GM12878 (cell line): ENCODE measurements around the gene CXCL1. TPM values are rescaled to one million over a fixed set of nuclear protein-coding genes. Genes with fewer than 3 reads are reported as not detected.

Experiments
- ATAC-seq: fragments of 200-7000 bp; cut with Tn5 transposase; 3 replicates; pipeline ENCODE4 v1.9.1; 2020; ENCODE audit warnings: mild to moderate bottlenecking, moderate library complexity
- BruUV-seq: library from RNA; stranded (reverse); fragments of 400-500 nt; replicated peaks from 2 replicates; lab custom pipeline; 2021; lab: Mats Ljungman, UMichigan
- CTCF ChIA-PET: fragments of 300-600 bp; sonication (Branson Sonifier 250); formaldehyde crosslinking; extraction: SDS; loops from one replicate; lab custom pipeline; 2021; ENCODE audit warnings: inconsistent platforms; lab: Yijun Ruan, JAX
- POLR2A ChIA-PET: fragments of 350-600 bp; formaldehyde crosslinking; extraction: SDS; loops from one replicate; lab custom pipeline; 2021; ENCODE audit warnings: inconsistent platforms; lab: Charles Lee
- RAD21 ChIA-PET: fragments of 300-600 bp; sonication (Branson Sonifier 250); formaldehyde crosslinking; loops from one replicate; lab custom pipeline; 2023; ENCODE audit warnings: antibody characterized with exemption; ENCODE audit not compliant: unreplicated experiment; lab: Charles Lee
- SMC1A ChIA-PET: fragments of 300-600 bp; sonication (Branson Sonifier 250); formaldehyde crosslinking; loops from one replicate; lab custom pipeline; 2023; ENCODE audit not compliant: unreplicated experiment, uncharacterized antibody; lab: Charles Lee
- DNase-seq: peaks from one replicate; pipeline ENCODE4 v3.0.0-alpha.2; 2011; ENCODE audit warnings: low read depth, low spot score
- FAIRE-seq: peaks from 3 replicates; lab custom pipeline; 2011; peaks lifted over from hg19 to GRCh38; lab: Jason Lieb, UNC
- H2AFZ ChIP-seq: 2 replicates; pipeline ENCODE4 v1.6.0; 2011; ENCODE audit warnings: low read depth, low read length, control low read depth; ENCODE audit not compliant: control insufficient read depth
- H3K27ac ChIP-seq: 2 replicates; pipeline ENCODE4 v1.5.1; 2011; ENCODE audit warnings: control low read depth; ENCODE audit not compliant: control insufficient read depth, insufficient read depth
- H3K27me3 ChIP-seq, 2 experiments: replicated peaks in 1 of 2; 2 replicates each; pipeline versions ENCODE4 v1.6.0 to v1.6.1; 2011; ENCODE audit warnings: low read length in 1 of 2; ENCODE audit not compliant: control insufficient read depth in 2 of 2, insufficient read depth in 2 of 2
- H3K36me3 ChIP-seq, 2 experiments: 2 replicates each; pipeline ENCODE4 v1.5.1; 2011; ENCODE audit warnings: low read length in 1 of 2; ENCODE audit not compliant: control insufficient read depth in 2 of 2, insufficient read depth in 2 of 2
- H3K4me1 ChIP-seq: 2 replicates; pipeline ENCODE4 v1.6.1; 2011; ENCODE audit warnings: mild to moderate bottlenecking, low read length, moderate library complexity, mixed read lengths; ENCODE audit not compliant: control insufficient read depth, insufficient read depth
- H3K4me2 ChIP-seq: 2 replicates; pipeline ENCODE4 v1.6.0; 2011; ENCODE audit warnings: control low read depth; ENCODE audit not compliant: control insufficient read depth, insufficient read depth
- H3K4me3 ChIP-seq: fragments of 200-600 bp; sonication (generic); 2 replicates; pipeline ENCODE4 v1.5.1; 2016
- H3K79me2 ChIP-seq: 2 replicates; pipeline ENCODE4 v1.6.0; 2011; ENCODE audit warnings: low read length; ENCODE audit not compliant: control insufficient read depth, insufficient read depth
- H3K9ac ChIP-seq: 2 replicates; pipeline ENCODE4 v1.8.0; 2011; ENCODE audit warnings: low read length, control low read depth, mixed read lengths; ENCODE audit not compliant: control insufficient read depth, insufficient read depth
- H3K9me3 ChIP-seq: replicated peaks from 3 replicates; pipeline ENCODE4 v1.5.1; 2011; ENCODE audit warnings: mild to moderate bottlenecking, low read length; ENCODE audit not compliant: control insufficient read depth, insufficient read depth
- H4K20me1 ChIP-seq: 2 replicates; pipeline ENCODE4 v1.6.0; 2011; ENCODE audit not compliant: control insufficient read depth, insufficient read depth
- EP300 ChIP-seq, 2 experiments: fragments of 150-350 bp in 1 of 2; IDR thresholded peaks; 2 replicates each; pipeline ENCODE4 v1.6.1; 2011 to 2012; ENCODE audit warnings: low read depth in 2 of 2, low read length in 2 of 2, borderline replicate concordance in 1 of 2, improper control_type of control experiment in 1 of 2, inconsistent platforms in 1 of 2; ENCODE audit not compliant: control insufficient read depth in 1 of 2
- IKZF2 ChIP-seq, 2 experiments: fragments of 450-650 bp; IDR thresholded peaks; 2 replicates each; pipeline ENCODE4 v1.6.1; 2017; ENCODE audit warnings: mild to moderate bottlenecking in 2 of 2, moderate library complexity in 2 of 2
- KDM1A ChIP-seq: fragments of 200-600 bp; sonication (generic); IDR thresholded peaks from 2 replicates; pipeline ENCODE4 v1.6.1; 2016; ENCODE audit warnings: borderline replicate concordance
- POLR2A ChIP-seq: IDR thresholded peaks from 2 replicates; pipeline ENCODE4 v1.6.1; 2011; ENCODE audit warnings: low read depth, mild to moderate bottlenecking, low read length
- SIN3A ChIP-seq: IDR thresholded peaks from 2 replicates; pipeline ENCODE4 v1.6.1; 2012; ENCODE audit warnings: low read depth, low read length, improper control_type of control experiment
- SMC3 ChIP-seq: IDR thresholded peaks from 2 replicates; pipeline ENCODE4 v1.6.1; 2011; ENCODE audit warnings: low read length, improper control_type of control experiment, borderline replicate concordance
- STAT1 ChIP-seq: fragments of 450-650 bp; conservative IDR thresholded peaks from 2 replicates; pipeline ENCODE4 v1.6.1; 2014; ENCODE audit warnings: antibody characterized with exemption, mild to moderate bottlenecking
- ZBTB4 ChIP-seq: fragments of 450-650 bp; formaldehyde crosslinking; IDR thresholded peaks from 2 replicates; pipeline ENCODE4 v1.4.0; 2022; ENCODE audit warnings: mild to moderate bottlenecking, moderate library complexity
- ZNF622 ChIP-seq: fragments of 450-650 bp; IDR thresholded peaks from 2 replicates; pipeline ENCODE4 v1.6.1; 2017; ENCODE audit warnings: mild to moderate bottlenecking, inconsistent platforms
- WGBS: methylation state at CpG from one replicate; pipeline ENCODE4 v1.1.6; 2016; ENCODE audit warnings: low lambda C conversion rate; ENCODE audit not compliant: insufficient replicate concordance, insufficient coverage; ENCODE audit errors: missing lambda C conversion rate; 5-methylcytosine and 5-hydroxymethylcytosine counted together
- in situ Hi-C: fragments of 300-500 bp; cut with MboI; formaldehyde crosslinking; loops from 9 replicates; pipeline ENCODE4 v1.14.3; 2018; ENCODE audit warnings: mixed read lengths
- intact Hi-C: fragments of 100-400 bp; cut with micrococcal nuclease; formaldehyde crosslinking; loops from one replicate; pipeline ENCODE4 v1.14.2; 2022; ENCODE audit not compliant: unreplicated experiment
- polyA plus RNA-seq, 11 experiments: library from polyadenylated mRNA; depleted of rRNA in 4 of 11; unstranded in 6 of 11; stranded (reverse) in 5 of 11; fragments of >200 nt; fragmentation: Nextera tagmentation in 4 of 11; fragmentation: Illumina TruSeq in 1 of 11; extraction: Ambion mirVana in 4 of 11; extraction: Trizol in 1 of 11; gene quantifications; 1 replicate in 1 of 11; 2 replicates in 10 of 11; pipeline versions ENCODE4 v1.2.1 to v1.2.3, GENCODE V29; 2011 to 2016; ENCODE audit warnings: inconsistent platforms in 2 of 11, missing spikeins in 2 of 11, low read depth in 1 of 11
- total RNA-seq, 4 experiments: library from RNA; depleted of rRNA in 3 of 4; stranded (reverse); fragments of >200 nt in 3 of 4; fragmentation: Illumina TruSeq in 1 of 4; extraction: Trizol in 1 of 4; gene quantifications; 2 replicates each; pipeline versions ENCODE4 v1.2.1 to v1.2.3, GENCODE V29; 2013 to 2021
- TF ChIP-seq, protein P1 (sequence below): fragments of 450-650 bp; IDR thresholded peaks from 2 replicates; pipeline ENCODE4 v1.6.1; 2016; ENCODE audit warnings: mild to moderate bottlenecking, moderate library complexity, borderline replicate concordance
- TF ChIP-seq, protein P2 (sequence below): fragments of 450-650 bp; IDR thresholded peaks from 2 replicates; pipeline ENCODE4 v1.6.1; 2018; ENCODE audit warnings: mild to moderate bottlenecking, low read depth, moderate library complexity; ENCODE audit not compliant: partially characterized antibody

CXCL1 gene
- total and polyA plus RNA-seq, 10 of the 15 experiments (the other 5 are each of a cell fraction or from before 2014, with no cell fraction given): not detected

GRCh38 chr4:73860181-73860580 lies 9.0 kb upstream of the CXCL1 start:
- in situ Hi-C loops (no loop called here), intact Hi-C loops (loop anchor here (10.0 kb wide), 1 partner anchor 285 kb away; no protein-coding TSS in a partner anchor)
- TF ChIP-seq ZNF622: no peak
- TF ChIP-seq ZBTB4 (CRISPR knock-in tag): no peak
- TF ChIP-seq KDM1A: no peak
- TF ChIP-seq, protein P1, sequence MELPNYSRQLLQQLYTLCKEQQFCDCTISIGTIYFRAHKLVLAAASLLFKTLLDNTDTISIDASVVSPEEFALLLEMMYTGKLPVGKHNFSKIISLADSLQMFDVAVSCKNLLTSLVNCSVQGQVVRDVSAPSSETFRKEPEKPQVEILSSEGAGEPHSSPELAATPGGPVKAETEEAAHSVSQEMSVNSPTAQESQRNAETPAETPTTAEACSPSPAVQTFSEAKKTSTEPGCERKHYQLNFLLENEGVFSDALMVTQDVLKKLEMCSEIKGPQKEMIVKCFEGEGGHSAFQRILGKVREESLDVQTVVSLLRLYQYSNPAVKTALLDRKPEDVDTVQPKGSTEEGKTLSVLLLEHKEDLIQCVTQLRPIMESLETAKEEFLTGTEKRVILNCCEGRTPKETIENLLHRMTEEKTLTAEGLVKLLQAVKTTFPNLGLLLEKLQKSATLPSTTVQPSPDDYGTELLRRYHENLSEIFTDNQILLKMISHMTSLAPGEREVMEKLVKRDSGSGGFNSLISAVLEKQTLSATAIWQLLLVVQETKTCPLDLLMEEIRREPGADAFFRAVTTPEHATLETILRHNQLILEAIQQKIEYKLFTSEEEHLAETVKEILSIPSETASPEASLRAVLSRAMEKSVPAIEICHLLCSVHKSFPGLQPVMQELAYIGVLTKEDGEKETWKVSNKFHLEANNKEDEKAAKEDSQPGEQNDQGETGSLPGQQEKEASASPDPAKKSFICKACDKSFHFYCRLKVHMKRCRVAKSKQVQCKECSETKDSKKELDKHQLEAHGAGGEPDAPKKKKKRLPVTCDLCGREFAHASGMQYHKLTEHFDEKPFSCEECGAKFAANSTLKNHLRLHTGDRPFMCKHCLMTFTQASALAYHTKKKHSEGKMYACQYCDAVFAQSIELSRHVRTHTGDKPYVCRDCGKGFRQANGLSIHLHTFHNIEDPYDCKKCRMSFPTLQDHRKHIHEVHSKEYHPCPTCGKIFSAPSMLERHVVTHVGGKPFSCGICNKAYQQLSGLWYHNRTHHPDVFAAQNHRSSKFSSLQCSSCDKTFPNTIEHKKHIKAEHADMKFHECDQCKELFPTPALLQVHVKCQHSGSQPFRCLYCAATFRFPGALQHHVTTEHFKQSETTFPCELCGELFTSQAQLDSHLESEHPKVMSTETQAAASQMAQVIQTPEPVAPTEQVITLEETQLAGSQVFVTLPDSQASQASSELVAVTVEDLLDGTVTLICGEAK: no peak
- no peak for TF ChIP-seq EP300 (IDR thresholded peaks at IDR 0.05; ENCODE audit: borderline replicate concordance in 1 of 2, control insufficient read depth in 1 of 2, low read depth in 2 of 2, low read length in 2 of 2)
- no peak for TF ChIP-seq IKZF2 (IDR thresholded peaks at IDR 0.05)
- no peak for TF ChIP-seq SIN3A
- TF ChIP-seq, protein P2, sequence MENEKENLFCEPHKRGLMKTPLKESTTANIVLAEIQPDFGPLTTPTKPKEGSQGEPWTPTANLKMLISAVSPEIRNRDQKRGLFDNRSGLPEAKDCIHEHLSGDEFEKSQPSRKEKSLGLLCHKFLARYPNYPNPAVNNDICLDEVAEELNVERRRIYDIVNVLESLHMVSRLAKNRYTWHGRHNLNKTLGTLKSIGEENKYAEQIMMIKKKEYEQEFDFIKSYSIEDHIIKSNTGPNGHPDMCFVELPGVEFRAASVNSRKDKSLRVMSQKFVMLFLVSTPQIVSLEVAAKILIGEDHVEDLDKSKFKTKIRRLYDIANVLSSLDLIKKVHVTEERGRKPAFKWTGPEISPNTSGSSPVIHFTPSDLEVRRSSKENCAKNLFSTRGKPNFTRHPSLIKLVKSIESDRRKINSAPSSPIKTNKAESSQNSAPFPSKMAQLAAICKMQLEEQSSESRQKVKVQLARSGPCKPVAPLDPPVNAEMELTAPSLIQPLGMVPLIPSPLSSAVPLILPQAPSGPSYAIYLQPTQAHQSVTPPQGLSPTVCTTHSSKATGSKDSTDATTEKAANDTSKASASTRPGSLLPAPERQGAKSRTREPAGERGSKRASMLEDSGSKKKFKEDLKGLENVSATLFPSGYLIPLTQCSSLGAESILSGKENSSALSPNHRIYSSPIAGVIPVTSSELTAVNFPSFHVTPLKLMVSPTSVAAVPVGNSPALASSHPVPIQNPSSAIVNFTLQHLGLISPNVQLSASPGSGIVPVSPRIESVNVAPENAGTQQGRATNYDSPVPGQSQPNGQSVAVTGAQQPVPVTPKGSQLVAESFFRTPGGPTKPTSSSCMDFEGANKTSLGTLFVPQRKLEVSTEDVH: no peak
- TF ChIP-seq POLR2A: no peak
- TF ChIP-seq SMC3: no peak
- no peak for TF ChIP-seq STAT1
- Histone ChIP-seq H3K27ac (no peak overlapping the region), H3K79me2 (no peaks in the 10 kb centered on the region), H3K4me1 (no peaks in the 10 kb centered on the region), H3K27me3 (peaks cover 0 to 2% of the 10 kb centered on the region in 2 experiments; a peak in 1 of 4 replicates), H3K4me3 (no peak overlapping the region), H3K9me3 (no peaks in the 10 kb centered on the region), H4K20me1 (no peaks in the 10 kb centered on the region), H3K36me3 (no peaks in the 10 kb centered on the region), H2AFZ (no peak overlapping the region), H3K4me2 (no peak overlapping the region), H3K9ac (no peak overlapping the region)
- ChIA-PET SMC1A (interaction anchor here (0.6 to 1.1 kb wide), 3 partner anchors 9 to 131 kb away, joined by 3 to 4 read pairs (median 3); no protein-coding TSS in a partner anchor), CTCF (interaction anchor here (1.2 to 1.8 kb wide), 4 partner anchors 10 to 274 kb away, joined by 3 to 7 read pairs (median 4); no protein-coding TSS in a partner anchor), POLR2A (no interaction called here), RAD21 (no interaction called here)
- WGBS: 30% methylated on average over 4 of the region's 4 CpGs
- no peak for FAIRE-seq
- ATAC-seq: no peak
- no TSS peak for BruUV-seq
- no peak for DNase-seq
